ENCODE data around the gene NR6A1. TPM values are rescaled to one million over a fixed set of nuclear protein-coding genes. Genes with fewer than 3 reads are reported as not detected.

The NR6A1 gene
- total and polyA plus RNA-seq, 2 experiments from 2014 or later, result 44.2 to 139 TPM

- Mint-ChIP-seq H3K9me3 (no peaks in the 10 kb centered on the region), H3K27me3 (ENCODE audit: insufficient read depth, low read depth, poor library complexity) (peaks cover 42% of the 10 kb centered on the region), H3K36me3 (ENCODE audit: low read depth) (no peaks in the 10 kb centered on the region; the same call in 2 of the 3 replicates), H3K4me1 (peaks cover 27% of the 10 kb centered on the region), H3K4me3 (no peak overlapping the region), H3K27ac (no peak overlapping the region)
- 0 out of 2 replicates have a peak, but pooled peaks cover 2% of the 10 kb centered on the region for H3F3A ChIP-seq (replicated peaks; ENCODE audit: low read depth)
- no peak overlapping the region for H3K4me3 ChIP-seq
- H3K36me3 ChIP-seq (ENCODE audit: insufficient read depth), result no peaks in the 10 kb centered on the region
- H4K20me1 ChIP-seq (replicated peaks; ENCODE audit: insufficient read depth), result no peaks in the 10 kb centered on the region
- H3K27me3 ChIP-seq (ENCODE audit: insufficient read depth), result peaks cover 45% of the 10 kb centered on the region
- H2AFZ ChIP-seq, result no peak overlapping the region
- no peaks in the 10 kb centered on the region for H3K9me2 ChIP-seq (ENCODE audit: insufficient read depth)
- ATAC-seq (no peak), DNase-seq (ENCODE audit: low spot score) (no peak)
- H3K27ac ChIP-seq (ENCODE audit: low read depth), result no peak overlapping the region
- H3K4me2 ChIP-seq, result no peak overlapping the region
- no peaks in the 10 kb centered on the region for H3K79me2 ChIP-seq (replicated peaks; ENCODE audit: insufficient read depth)
- H3K4me1 ChIP-seq (ENCODE audit: insufficient read depth), result peaks cover 20% of the 10 kb centered on the region
- no peak for TF ChIP-seq REST (IDR thresholded peaks at IDR 0.05; ENCODE audit: unreplicated experiment)
- TF ChIP-seq, protein P1, sequence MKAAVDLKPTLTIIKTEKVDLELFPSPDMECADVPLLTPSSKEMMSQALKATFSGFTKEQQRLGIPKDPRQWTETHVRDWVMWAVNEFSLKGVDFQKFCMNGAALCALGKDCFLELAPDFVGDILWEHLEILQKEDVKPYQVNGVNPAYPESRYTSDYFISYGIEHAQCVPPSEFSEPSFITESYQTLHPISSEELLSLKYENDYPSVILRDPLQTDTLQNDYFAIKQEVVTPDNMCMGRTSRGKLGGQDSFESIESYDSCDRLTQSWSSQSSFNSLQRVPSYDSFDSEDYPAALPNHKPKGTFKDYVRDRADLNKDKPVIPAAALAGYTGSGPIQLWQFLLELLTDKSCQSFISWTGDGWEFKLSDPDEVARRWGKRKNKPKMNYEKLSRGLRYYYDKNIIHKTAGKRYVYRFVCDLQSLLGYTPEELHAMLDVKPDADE (IDR thresholded peaks at IDR 0.05), result no peak
- no peak for TF ChIP-seq CREB1 (CRISPR knock-in tag; IDR thresholded peaks at IDR 0.05; ENCODE audit: low read depth)
- TF ChIP-seq ZNF462 (CRISPR knock-in tag; IDR thresholded peaks at IDR 0.05), result no peak
- no peak for TF ChIP-seq JUNB (IDR thresholded peaks at IDR 0.05; ENCODE audit: unreplicated experiment)
- no peak for TF ChIP-seq POLR2AphosphoS5 (IDR thresholded peaks at IDR 0.05; ENCODE audit: low read depth)
- no peak for TF ChIP-seq EZH2phosphoT487 (IDR thresholded peaks at IDR 0.05; ENCODE audit: unreplicated experiment)
- no peak for TF ChIP-seq EZH2 (IDR thresholded peaks at IDR 0.05; ENCODE audit: low read depth, unreplicated experiment)
- TF ChIP-seq, protein P2, sequence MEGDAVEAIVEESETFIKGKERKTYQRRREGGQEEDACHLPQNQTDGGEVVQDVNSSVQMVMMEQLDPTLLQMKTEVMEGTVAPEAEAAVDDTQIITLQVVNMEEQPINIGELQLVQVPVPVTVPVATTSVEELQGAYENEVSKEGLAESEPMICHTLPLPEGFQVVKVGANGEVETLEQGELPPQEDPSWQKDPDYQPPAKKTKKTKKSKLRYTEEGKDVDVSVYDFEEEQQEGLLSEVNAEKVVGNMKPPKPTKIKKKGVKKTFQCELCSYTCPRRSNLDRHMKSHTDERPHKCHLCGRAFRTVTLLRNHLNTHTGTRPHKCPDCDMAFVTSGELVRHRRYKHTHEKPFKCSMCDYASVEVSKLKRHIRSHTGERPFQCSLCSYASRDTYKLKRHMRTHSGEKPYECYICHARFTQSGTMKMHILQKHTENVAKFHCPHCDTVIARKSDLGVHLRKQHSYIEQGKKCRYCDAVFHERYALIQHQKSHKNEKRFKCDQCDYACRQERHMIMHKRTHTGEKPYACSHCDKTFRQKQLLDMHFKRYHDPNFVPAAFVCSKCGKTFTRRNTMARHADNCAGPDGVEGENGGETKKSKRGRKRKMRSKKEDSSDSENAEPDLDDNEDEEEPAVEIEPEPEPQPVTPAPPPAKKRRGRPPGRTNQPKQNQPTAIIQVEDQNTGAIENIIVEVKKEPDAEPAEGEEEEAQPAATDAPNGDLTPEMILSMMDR (conservative IDR thresholded peaks at IDR 0.05; ENCODE audit: low read depth in 2 of 2), result no peak
- TF ChIP-seq ZNF114 (CRISPR knock-in tag; IDR thresholded peaks at IDR 0.05), result no peak
- no peak for TF ChIP-seq STAT1 (IDR thresholded peaks at IDR 0.05; ENCODE audit: unreplicated experiment)
- TF ChIP-seq ZNF331 (CRISPR knock-in tag; IDR thresholded peaks at IDR 0.05; ENCODE audit: low read depth), result no peak
- TF ChIP-seq NANOG (IDR thresholded peaks at IDR 0.05; ENCODE audit: borderline replicate concordance), result no peak
Observed at GRCh38 chr9:124481115-124481514, 290.0 kb downstream of the NR6A1 start.
